ENCODE results near the gene MYO18B. TPM values are rescaled to one million over a fixed set of nuclear protein-coding genes. Genes with fewer than 3 reads are reported as not detected.

The MYO18B gene
- total and polyA plus RNA-seq, 2 of the 8 experiments (the other 6 are each of a cell fraction or from before 2014, with no cell fraction given): 0.62 to 0.78 TPM

GRCh38 chr22:26057731-26058130, 315.7 kb downstream of the MYO18B start:
- Histone ChIP-seq H3K14ac (ENCODE audit: insufficient read length) (no peak overlapping the region), H3K9ac (replicated peaks in 1 of 4; ENCODE audit: extremely low read depth in 1 of 4, low read depth in 3 of 4, low read length in 3 of 4) (no peak overlapping the region), H2AFZ (ENCODE audit: low read length) (no peak overlapping the region), H3K23me2 (ENCODE audit: low read depth, low read length) (no peaks in the 10 kb centered on the region; the same call in 1 of the 2 replicates), H4K20me1 (replicated peaks in 1 of 2; ENCODE audit: control insufficient read depth in 1 of 2, insufficient read depth in 2 of 2, low read length in 2 of 2) (no peaks in the 10 kb centered on the region), H3K9me3 (ENCODE audit: insufficient read depth in 2 of 2, low read depth in 1 of 2, low read length in 1 of 2) (no peaks in the 10 kb centered on the region), H3K4me3 (ENCODE audit: extremely low read depth in 1 of 4, insufficient read depth in 2 of 4, low read depth in 3 of 4, low read length in 4 of 4) (no peak overlapping the region), H2BK20ac (ENCODE audit: low read length) (no peak overlapping the region), H3K4me1 (replicated peaks in 1 of 4; ENCODE audit: control insufficient read depth in 3 of 4, insufficient read depth in 4 of 4, low read length in 3 of 4) (peaks cover 0 to 4% (median 0%) of the 10 kb centered on the region in 4 experiments; a peak in 2 of 7 replicates), H2BK12ac (ENCODE audit: low read depth, low read length) (no peak overlapping the region), H3K56ac (replicated peaks; ENCODE audit: insufficient read length, low read depth, low read length) (no peak overlapping the region), H2AK5ac (ENCODE audit: low read depth, low read length) (no peak overlapping the region), H3K4ac (replicated peaks; ENCODE audit: insufficient read length, low read depth, low read length) (no peak overlapping the region), H3K36me3 (ENCODE audit: control insufficient read depth in 2 of 4, insufficient read depth in 4 of 4, low read length in 3 of 4) (no peaks in the 10 kb centered on the region), H2BK15ac (ENCODE audit: low read length) (no peak overlapping the region), H3K27ac (ENCODE audit: low read depth, low read length) (no peak overlapping the region), H4K5ac (ENCODE audit: insufficient read length, low read depth, low read length) (no peak overlapping the region), H3K18ac (ENCODE audit: extremely low read depth, low read length) (no peak overlapping the region), H4K91ac (replicated peaks; ENCODE audit: insufficient read length, low read length) (no peak overlapping the region), H3K23ac (ENCODE audit: insufficient read length) (no peak overlapping the region), H3K4me2 (ENCODE audit: insufficient read depth in 1 of 2, low read depth in 2 of 2, low read length in 2 of 2) (no peak overlapping the region), H3K27me3 (replicated peaks in 1 of 4; ENCODE audit: control insufficient read depth in 3 of 4, extremely low read depth in 1 of 4, insufficient read depth in 3 of 4, low read length in 3 of 4) (no peaks in the 10 kb centered on the region; a peak in 2 of 7 replicates), H4K8ac (ENCODE audit: extremely low read depth, insufficient read depth, low read length) (no peak overlapping the region), H2BK120ac (replicated peaks; ENCODE audit: low read depth, low read length) (no peak overlapping the region), H2BK5ac (ENCODE audit: low read depth, low read length) (no peak overlapping the region), H3K79me1 (ENCODE audit: low read depth, low read length) (no peaks in the 10 kb centered on the region), H3K79me2 (ENCODE audit: control insufficient read depth in 1 of 2, insufficient read depth in 2 of 2, low read length in 2 of 2) (no peaks in the 10 kb centered on the region)
- ChIA-PET POLR2A (ENCODE audit: partially characterized antibody) (no interaction called here), CTCF (ENCODE audit: partially characterized antibody) (interaction anchor here (1.5 kb wide), 1 partner anchor 162 kb away, joined by 3 read pairs; no protein-coding TSS in a partner anchor)
- DNase-seq (ENCODE audit: low read depth in 1 of 2, low spot score in 2 of 2): no peak
- no peak for FAIRE-seq
- TF ChIP-seq RBBP5 (IDR thresholded peaks at IDR 0.05; ENCODE audit: borderline replicate concordance, low read depth, low read length) (no peak), E2F6 (IDR thresholded peaks at IDR 0.05) (no peak), USF2 (IDR thresholded peaks at IDR 0.05; ENCODE audit: low read length) (no peak), CTCF (IDR thresholded peaks at IDR 0.05; ENCODE audit: control extremely low read depth in 1 of 3, insufficient read depth in 1 of 3, low read depth in 1 of 3, low read length in 3 of 3) (no peak), TBP (IDR thresholded peaks at IDR 0.05; ENCODE audit: low read depth, low read length) (no peak), RAD21 (IDR thresholded peaks at IDR 0.05 in 1 of 2, conservative IDR thresholded peaks at IDR 0.05 in 1 of 2; ENCODE audit: low read depth in 2 of 2, low read length in 2 of 2) (no peak), ZNF274 (IDR thresholded peaks at IDR 0.05; ENCODE audit: borderline replicate concordance, extremely low read depth, low read length) (no peak), HDAC2 (IDR thresholded peaks at IDR 0.05; ENCODE audit: borderline replicate concordance in 1 of 2, low read depth in 2 of 2, low read length in 2 of 2) (no peak), SAP30 (IDR thresholded peaks at IDR 0.05; ENCODE audit: insufficient read depth, insufficient replicate concordance, low read length) (no peak)
